NCI-H2107 (cell line): ENCODE measurements around the gene CLSTN1.
"Not testable (repeated sequence)": the region's sequence is repeated elsewhere in the genome, so short reads cannot be mapped to it uniquely, and the experiment has no call there.

ENCODE experiments used
- DNase-seq: peaks from one replicate; lab custom pipeline; 2025; lab: John Stamatoyannopoulos, UW

CLSTN1 gene

GRCh38 chr1:9761855-9762254, 61.9 kb downstream of the CLSTN1 start:
- no peak for DNase-seq

- DNase-seq, result no peak
These were observed 62.9 kb downstream of the CLSTN1 start for GRCh38 chr1:9760824-9761223.

- no peak for DNase-seq
These were observed 63.8 kb downstream of the CLSTN1 start for GRCh38 chr1:9759939-9760338.

GRCh38 chr1:9758559-9759121, 65.1 kb downstream of the CLSTN1 start:
- no peak for DNase-seq

GRCh38 chr1:9755441-9755995, 68.2 kb downstream of the CLSTN1 start:
- no peak for DNase-seq

GRCh38 chr1:9753121-9753531, 70.6 kb downstream of the CLSTN1 start:
- DNase-seq, result no peak

- DNase-seq, result no peak
These were observed 71.8 kb downstream of the CLSTN1 start for GRCh38 chr1:9751971-9752370.

- DNase-seq, result no peak
These were observed 74.4 kb downstream of the CLSTN1 start for GRCh38 chr1:9749361-9749760.

GRCh38 chr1:9748391-9748790, 75.4 kb downstream of the CLSTN1 start:
- DNase-seq, result not testable (repeated sequence)

GRCh38 chr1:9746651-9747050, 77.1 kb downstream of the CLSTN1 start:
- DNase-seq, result no peak

- DNase-seq, result no peak
These were observed 77.6 kb downstream of the CLSTN1 start for GRCh38 chr1:9746211-9746610.

- DNase-seq, result no peak
These were observed 79.5 kb downstream of the CLSTN1 start for GRCh38 chr1:9744106-9744799.

- DNase-seq, result no peak
These were observed 86.1 kb downstream of the CLSTN1 start for GRCh38 chr1:9737671-9738070.

GRCh38 chr1:9737057-9737456, 86.7 kb downstream of the CLSTN1 start:
- no peak for DNase-seq

- no peak for DNase-seq
These were observed 87.5 kb downstream of the CLSTN1 start for GRCh38 chr1:9736241-9736640.

- no peak for DNase-seq
These were observed 88.0 kb downstream of the CLSTN1 start for GRCh38 chr1:9735800-9736199.

GRCh38 chr1:9733160-9733789, 90.5 kb downstream of the CLSTN1 start:
- no peak for DNase-seq

GRCh38 chr1:9732123-9732971, 91.4 kb downstream of the CLSTN1 start:
- no peak for DNase-seq

- no peak for DNase-seq
These were observed 92.2 kb downstream of the CLSTN1 start for GRCh38 chr1:9731561-9731960.

GRCh38 chr1:9731051-9731537, 92.7 kb downstream of the CLSTN1 start:
- no peak for DNase-seq

- no peak for DNase-seq
These were observed 93.5 kb downstream of the CLSTN1 start for GRCh38 chr1:9730096-9730901.
